ENCODE results near the gene NEO1.

The NEO1 gene

GRCh38 chr15:73354241-73354640 lies 302.0 kb downstream of the NEO1 start:
- Histone ChIP-seq H3K9me3 (ENCODE audit: insufficient read depth, low read length) (no peaks in the 10 kb centered on the region), H3K79me2 (ENCODE audit: insufficient read depth, low read length) (no peaks in the 10 kb centered on the region), H3K9ac (ENCODE audit: low read length) (no peak overlapping the region), H3K9me2 (replicated peaks; ENCODE audit: insufficient read depth, low read length) (no peaks in the 10 kb centered on the region), H3K4me3 (ENCODE audit: insufficient read depth, low read length, poor library complexity, severe bottlenecking) (no peak overlapping the region), H3K4me2 (ENCODE audit: low read depth, low read length, poor library complexity, severe bottlenecking) (no peak overlapping the region), H4K20me1 (ENCODE audit: low read depth, low read length) (no peaks in the 10 kb centered on the region), H3K27ac (ENCODE audit: low read depth, low read length) (no peak overlapping the region), H3K36me3 (ENCODE audit: low read length) (no peaks in the 10 kb centered on the region), H3K27me3 (ENCODE audit: low read length) (no peaks in the 10 kb centered on the region), H3F3A (ENCODE audit: insufficient read depth) (no peaks in the 10 kb centered on the region), H2AFZ (ENCODE audit: low read depth, low read length, severe bottlenecking) (no peak overlapping the region)
- no peak for TF ChIP-seq CTCF (IDR thresholded peaks at IDR 0.05; ENCODE audit: insufficient read depth, low read length, poor library complexity, severe bottlenecking)
- TF ChIP-seq EZH2phosphoT487 (conservative IDR thresholded peaks at IDR 0.05; ENCODE audit: low read length), result no peak
